NCI-H524 treated with DMSO at 0.1 percent for 48 hours (cell line): Measurements from ENCODE around the gene HEMK1.

Experiments
- DNase-seq: peaks from one replicate; lab custom pipeline; 2025; lab: John Stamatoyannopoulos, UW

Gene HEMK1

GRCh38 chr3:50542177-50543034 lies 26.9 kb upstream of the HEMK1 start:
- DNase-seq = peak; percentile 46

- DNase-seq = no peak
These were observed 23.5 kb upstream of the HEMK1 start for GRCh38 chr3:50545781-50546180.

DNA sequence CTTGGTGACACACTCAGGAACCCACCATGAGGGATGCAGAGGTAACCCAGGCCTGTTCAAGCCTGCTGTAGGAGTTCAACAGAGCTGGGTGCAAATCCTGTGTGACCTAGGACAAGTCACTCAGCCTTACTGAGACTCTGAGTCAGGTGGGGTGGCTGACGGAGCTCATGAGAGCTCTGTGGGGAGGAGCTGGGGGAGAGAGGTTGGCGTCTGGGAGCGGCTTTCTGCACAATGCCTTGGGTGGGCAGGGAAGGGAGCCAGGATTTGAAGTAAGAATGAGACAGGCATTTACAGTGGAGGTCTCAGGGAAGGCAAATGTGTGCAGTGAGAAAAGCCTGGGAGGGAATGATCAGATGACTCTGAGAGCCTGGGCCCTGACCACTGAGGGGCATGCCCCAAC lies 20.1 kb upstream of the HEMK1 start:
- no peak for DNase-seq

DNA sequence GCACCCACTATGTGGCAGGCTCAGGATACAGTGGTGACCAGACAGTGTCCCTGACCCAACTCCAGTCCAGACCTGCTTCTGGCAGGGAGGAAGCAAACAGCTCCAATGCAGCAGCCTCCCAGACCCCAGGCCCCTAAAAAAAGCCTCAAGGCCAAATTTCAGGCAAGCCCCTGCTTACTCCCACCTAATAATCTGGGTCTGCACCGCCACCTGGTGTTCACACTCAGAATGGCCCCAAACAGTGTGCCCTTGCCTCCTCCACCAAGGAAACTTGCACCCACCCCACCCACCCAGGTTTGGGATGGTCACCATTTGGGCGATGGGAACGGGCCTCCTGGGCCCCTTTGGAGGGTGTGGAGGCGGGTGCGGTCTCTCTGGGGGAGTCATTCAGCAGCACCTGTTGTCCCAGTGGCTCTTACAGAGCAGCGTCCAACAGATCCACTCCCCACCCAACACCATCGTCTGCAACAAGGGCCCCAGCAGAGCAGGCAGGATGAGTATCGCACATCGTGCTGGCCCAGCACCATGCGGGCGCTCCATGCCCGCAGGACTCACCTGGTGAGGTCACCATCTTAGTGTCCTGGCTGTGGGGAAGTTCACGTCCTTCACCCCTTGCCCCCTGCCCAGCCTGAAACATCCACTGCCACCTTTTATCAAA lies 19.1 kb upstream of the HEMK1 start:
- no peak for DNase-seq

GRCh38 chr3:50551054-50551659 lies 18.2 kb upstream of the HEMK1 start:
- DNase-seq = no peak

DNA sequence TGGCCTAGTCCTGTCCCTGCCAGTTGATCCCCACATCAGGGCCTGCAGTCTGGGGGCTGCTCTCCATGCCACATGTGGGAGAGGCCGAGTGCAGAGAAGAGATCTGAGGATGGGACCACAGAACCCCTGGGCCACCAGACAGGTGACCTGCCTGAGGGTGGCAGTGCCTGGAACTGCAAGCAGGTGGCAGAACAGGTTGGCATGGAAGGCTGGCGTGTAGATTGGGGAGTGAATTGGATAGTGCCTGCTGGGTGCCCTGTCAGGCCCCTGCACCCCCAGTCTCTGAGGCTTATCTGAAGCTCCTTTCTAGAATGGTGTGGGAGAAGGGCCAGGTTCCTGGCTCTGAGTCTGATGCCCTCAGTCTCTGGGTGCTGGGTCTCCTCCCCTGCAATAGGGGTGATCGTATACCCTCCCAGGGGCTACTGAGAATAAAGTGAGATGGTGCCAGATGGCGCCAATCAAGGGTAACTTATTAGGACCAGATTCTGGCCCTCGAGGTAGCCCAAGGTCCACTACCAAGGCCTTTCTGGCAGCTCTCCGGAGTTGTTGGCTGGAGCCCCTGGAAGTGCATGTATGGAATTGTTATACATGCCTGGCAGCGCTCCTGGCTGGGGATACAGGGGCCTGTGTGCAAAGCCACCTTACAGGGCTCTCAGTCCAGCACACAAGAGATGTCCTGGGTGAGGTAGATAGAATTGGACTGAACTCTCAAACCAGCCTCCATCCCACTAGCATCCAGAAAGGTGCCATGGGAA lies 17.5 kb upstream of the HEMK1 start:
- no peak for DNase-seq

DNA sequence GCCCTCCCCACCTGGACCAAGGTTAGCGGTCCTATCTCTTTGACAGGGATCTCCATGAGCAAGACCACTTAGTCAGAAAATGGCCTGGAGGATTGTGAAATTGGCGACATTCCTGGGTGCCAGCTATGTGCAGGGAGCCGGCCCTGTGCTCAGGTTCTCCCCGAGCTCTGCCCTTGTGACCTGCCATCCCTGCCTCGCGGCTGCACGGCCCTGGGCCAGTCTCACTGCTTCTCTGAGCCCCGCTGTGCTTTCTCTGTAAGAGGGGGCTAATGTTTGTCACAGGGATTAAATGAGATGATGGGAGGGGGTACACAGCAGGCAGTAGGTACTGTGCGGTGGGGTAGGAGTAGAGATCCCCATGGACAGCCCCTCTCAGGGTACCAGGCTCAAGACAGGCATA lies 16.7 kb upstream of the HEMK1 start:
- DNase-seq = no peak

- no peak for DNase-seq
These were observed 14.8 kb upstream of the HEMK1 start for GRCh38 chr3:50554553-50554952.

- no peak for DNase-seq
These were observed 12.2 kb upstream of the HEMK1 start for GRCh38 chr3:50557106-50557505.

DNA sequence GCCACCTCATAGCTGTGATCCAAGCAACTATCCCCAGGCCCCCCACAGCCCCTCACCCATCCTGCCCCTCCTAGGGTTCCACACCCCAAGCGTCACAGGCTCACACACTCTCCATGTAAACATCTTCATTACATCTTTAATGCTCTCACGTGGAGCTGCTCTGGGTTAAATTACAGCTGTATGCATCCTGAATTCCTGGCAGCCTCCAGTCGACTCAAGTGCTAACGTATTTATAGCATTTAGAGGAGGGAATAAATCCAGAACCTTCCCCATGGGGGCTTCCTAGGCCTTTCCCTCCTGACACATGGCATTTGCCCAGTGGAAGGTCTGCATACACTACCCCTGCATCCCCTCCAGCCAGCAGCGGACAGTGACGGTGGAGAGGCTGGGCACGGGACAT lies 11.4 kb upstream of the HEMK1 start:
- DNase-seq = no peak

- no peak for DNase-seq
These were observed 9.6 kb upstream of the HEMK1 start for GRCh38 chr3:50559702-50560101.

DNA sequence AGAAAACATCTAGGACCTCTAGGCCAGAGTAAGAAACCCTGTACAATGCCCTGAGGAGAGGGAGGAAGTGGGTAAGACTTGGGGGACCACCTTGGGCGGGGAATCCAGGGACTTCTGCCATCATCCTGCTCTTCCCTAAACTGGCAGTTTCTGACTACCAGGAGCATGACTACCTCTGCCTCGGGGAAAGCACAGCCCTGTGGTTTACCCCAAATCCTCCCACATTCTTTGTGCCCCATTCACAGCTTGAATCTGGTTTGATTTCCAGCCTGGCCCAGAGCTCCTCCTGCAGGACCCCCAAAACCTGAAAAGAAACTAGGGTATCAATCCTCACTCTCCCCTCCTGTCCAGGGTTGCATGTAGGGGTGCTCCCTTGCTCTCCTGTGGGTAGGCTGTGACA lies 6.5 kb upstream of the HEMK1 start:
- no peak for DNase-seq

DNA sequence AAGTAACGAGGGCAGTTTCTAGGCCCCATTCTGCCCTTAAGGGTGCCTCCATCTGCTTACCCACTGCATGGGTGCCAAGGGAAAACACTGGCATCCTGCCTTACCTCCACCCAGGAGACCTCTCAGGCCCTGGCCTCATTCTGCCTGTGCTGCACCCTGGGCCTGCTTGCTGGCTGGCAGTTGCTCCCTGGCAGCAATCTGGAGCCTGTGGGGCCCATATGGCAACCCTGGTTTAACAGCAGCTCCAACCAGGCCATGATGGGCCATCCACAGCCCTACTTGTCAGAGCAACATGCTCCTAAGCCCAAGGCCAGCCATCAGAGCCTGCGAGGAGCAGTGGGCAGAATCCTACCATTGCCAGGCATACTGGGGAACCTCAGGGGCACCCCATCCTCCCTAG lies 5.5 kb upstream of the HEMK1 start:
- no peak for DNase-seq

- no peak for DNase-seq
These were observed 5.0 kb upstream of the HEMK1 start for GRCh38 chr3:50564321-50564720.

- no peak for DNase-seq
These were observed 2.3 kb upstream of the HEMK1 start for GRCh38 chr3:50567011-50567385.

DNA sequence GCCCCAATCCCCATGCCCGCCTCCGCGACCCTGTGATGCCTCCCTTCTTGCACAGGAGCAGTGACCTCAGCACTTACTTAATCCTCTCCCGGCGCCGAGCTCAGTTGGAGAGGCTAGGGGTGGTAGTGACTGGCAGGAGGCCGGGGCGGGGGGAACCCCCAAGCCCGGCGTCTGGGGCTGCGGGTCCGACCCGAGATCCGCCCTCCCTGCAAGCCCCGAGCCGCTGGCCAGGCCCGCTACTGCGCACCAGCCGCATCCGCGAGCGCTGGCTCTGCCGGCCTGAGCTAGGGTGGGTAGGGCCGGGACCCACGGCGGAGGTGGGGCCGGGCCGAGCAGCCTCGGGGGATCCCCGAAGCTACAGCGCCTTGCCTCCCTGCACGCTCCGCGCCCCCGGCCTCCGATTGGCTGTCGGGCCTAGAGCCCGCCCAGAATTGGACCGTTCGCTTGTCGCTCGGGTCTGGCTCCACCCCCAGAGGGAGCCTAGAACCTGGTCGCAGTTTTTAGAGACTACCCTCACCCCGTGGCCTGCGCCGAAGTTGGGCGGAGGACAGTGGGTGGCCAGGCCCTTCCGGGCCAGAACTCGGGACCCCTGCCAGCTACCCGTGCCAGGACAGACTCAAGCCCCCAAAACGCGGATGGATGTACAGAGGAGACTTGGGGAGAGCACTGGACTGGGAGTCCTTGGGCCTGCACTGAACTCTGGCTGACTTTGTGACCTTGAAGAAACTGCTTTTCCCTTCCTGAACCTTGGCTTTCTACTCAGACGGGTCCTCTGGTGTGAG lies 1.7 kb upstream of the HEMK1 start, which contains the start of gene C3orf18:
TSS of gene C3orf18 (minus strand) at position 362 of the 782 bp plus-strand sequence. CDS start 2,048 bp downstream, outside the sequence.
- no peak for DNase-seq

DNA sequence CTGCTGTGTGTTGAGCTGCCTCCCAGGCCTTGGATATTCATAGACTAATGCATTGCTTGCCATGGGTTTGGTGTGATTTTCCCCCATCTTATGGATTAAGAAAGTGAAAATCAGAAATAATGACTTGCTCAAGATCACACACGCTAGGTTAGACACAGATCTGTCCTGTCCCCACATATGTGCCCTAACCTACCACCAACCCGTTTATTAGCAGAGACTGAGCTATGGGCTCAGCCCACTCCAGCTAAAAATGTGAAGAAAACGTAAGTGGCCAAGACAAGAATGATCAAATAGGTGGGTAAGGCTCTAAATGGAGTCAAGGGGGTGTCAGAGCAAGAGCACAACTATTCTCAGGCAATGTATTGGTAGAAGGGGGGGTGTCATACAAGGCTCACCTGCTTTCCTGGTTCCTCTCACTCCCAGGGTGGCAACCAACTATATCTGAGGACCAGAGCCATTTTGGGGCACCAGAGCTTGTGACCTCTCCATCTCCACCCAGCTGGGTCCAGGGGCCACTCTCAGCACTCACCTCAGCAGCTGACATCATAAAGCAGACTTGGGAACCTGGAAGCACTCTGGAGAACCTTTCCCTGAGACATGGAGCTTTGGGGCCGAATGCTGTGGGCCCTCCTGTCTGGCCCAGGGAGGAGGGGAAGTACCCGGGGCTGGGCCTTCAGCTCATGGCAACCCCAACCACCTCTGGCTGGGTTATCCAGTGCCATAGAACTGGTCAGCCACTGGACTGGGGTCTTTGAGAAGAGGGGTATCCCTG lies 1.4 kb downstream of the HEMK1 start:
- no peak for DNase-seq

- no peak for DNase-seq
These were observed 2.2 kb downstream of the HEMK1 start for GRCh38 chr3:50571486-50571885.

GRCh38 chr3:50572158-50572557 lies 2.8 kb downstream of the HEMK1 start:
- DNase-seq = no peak

- no peak for DNase-seq
These were observed 3.6 kb downstream of the HEMK1 start for GRCh38 chr3:50572801-50573371.
